Right atrium auricular region (tissue), 2 donors: ENCODE measurements around the gene ASCC3. TPM values are rescaled to one million over a fixed set of nuclear protein-coding genes. Genes with fewer than 3 reads are reported as not detected.
"Not testable (repeated sequence)": the region's sequence is repeated elsewhere in the genome, so short reads cannot be mapped to it uniquely, and the experiment has no call there.

Source experiments
- DNase-seq: peaks from one replicate; pipeline ENCODE4 v3.0.0-alpha.2; 2019; ENCODE audit warnings: low spot score
- H3K27ac ChIP-seq, 2 donors: fragments of 200-600 bp; sonication (generic); 1 replicate in 1 of 2; 2 replicates in 1 of 2; pipeline ENCODE4 v1.5.1; 2016 to 2019
- H3K27me3 ChIP-seq, 2 donors: fragments of 200-600 bp; sonication (generic); one replicate each; pipeline versions ENCODE4 v1.5.1 to v1.6.0; 2017 to 2019
- H3K36me3 ChIP-seq: fragments of 200-600 bp; sonication (generic); one replicate; pipeline ENCODE4 v1.5.1; 2016
- H3K4me1 ChIP-seq, 2 donors: fragments of 200-600 bp; sonication (generic); one replicate each; pipeline versions ENCODE4 v1.5.1 to v1.6.0; 2017 to 2019
- H3K4me3 ChIP-seq, 2 donors: fragments of 200-600 bp; sonication (generic); 1 replicate in 1 of 2; 2 replicates in 1 of 2; pipeline ENCODE4 v1.5.1; 2017 to 2019; ENCODE audit warnings: mild to moderate bottlenecking in 1 of 2, moderate library complexity in 1 of 2
- H3K9me3 ChIP-seq, 2 donors: fragments of 200-600 bp; sonication (generic); one replicate each; pipeline ENCODE4 v1.5.1; 2019
- total RNA-seq, 2 donors: library from RNA; depleted of rRNA; stranded (reverse); fragments of >200 nt; gene quantifications; one replicate each; pipeline ENCODE4 v1.1.0, GENCODE V29; 2016
- TF ChIP-seq, protein P1 (sequence below), 2 donors: fragments of 200-600 bp; sonication (generic); IDR thresholded peaks; one replicate each; pipeline ENCODE4 v1.5.1; 2019; ENCODE audit warnings: antibody characterized with exemption in 2 of 2

The ASCC3 gene
- total RNA-seq, 2 donors from 2014 or later = 18.7 to 20.0 TPM

DNA sequence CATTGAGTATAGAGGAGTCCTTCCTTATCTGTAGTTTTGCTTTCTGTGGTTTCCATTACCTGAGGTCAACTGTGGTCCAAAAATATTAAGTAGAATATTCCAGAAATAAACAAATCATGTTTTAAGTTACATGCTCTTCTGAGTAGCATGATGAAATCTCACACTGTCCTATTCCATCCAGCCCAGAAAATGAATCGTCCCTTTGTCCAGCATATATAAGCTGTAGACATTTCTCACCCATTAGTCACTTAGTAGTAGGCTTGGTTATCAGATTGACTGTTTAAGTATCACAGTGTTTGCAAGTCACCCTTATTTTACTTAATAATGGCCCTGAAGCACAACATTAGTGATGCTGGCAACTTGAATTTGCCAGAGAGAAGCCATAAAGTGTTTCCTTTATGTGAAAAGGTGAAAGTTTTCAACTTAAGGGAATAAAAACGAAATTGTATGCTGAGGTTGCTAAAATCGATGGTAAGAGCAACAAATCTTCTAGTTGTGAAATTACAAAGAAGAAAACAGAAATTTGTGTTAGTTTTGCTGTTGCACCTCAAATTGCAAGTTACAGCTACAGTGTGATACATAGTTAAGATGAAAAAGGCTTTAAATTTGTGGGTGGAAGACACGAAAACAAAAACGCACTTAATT, 217.8 kb downstream of the ASCC3 start:
- Histone ChIP-seq H3K9me3 (no peaks in the 10 kb centered on the region), H3K27ac (no peak overlapping the region), H3K27me3 (no peaks in the 10 kb centered on the region), H3K4me1 (no peaks in the 10 kb centered on the region), H3K36me3 (peaks cover 4% of the 10 kb centered on the region), H3K4me3 (no peak overlapping the region)
- DNase-seq = no peak
- TF ChIP-seq, protein P1, sequence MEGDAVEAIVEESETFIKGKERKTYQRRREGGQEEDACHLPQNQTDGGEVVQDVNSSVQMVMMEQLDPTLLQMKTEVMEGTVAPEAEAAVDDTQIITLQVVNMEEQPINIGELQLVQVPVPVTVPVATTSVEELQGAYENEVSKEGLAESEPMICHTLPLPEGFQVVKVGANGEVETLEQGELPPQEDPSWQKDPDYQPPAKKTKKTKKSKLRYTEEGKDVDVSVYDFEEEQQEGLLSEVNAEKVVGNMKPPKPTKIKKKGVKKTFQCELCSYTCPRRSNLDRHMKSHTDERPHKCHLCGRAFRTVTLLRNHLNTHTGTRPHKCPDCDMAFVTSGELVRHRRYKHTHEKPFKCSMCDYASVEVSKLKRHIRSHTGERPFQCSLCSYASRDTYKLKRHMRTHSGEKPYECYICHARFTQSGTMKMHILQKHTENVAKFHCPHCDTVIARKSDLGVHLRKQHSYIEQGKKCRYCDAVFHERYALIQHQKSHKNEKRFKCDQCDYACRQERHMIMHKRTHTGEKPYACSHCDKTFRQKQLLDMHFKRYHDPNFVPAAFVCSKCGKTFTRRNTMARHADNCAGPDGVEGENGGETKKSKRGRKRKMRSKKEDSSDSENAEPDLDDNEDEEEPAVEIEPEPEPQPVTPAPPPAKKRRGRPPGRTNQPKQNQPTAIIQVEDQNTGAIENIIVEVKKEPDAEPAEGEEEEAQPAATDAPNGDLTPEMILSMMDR (IDR thresholded peaks at IDR 0.05) = no peak

GRCh38 chr6:100662264-100662663, 218.9 kb downstream of the ASCC3 start:
- Histone ChIP-seq H3K36me3 (peaks cover 4% of the 10 kb centered on the region), H3K9me3 (no peaks in the 10 kb centered on the region)
- TF ChIP-seq, protein P1 (IDR thresholded peaks at IDR 0.05) = no peak

DNA sequence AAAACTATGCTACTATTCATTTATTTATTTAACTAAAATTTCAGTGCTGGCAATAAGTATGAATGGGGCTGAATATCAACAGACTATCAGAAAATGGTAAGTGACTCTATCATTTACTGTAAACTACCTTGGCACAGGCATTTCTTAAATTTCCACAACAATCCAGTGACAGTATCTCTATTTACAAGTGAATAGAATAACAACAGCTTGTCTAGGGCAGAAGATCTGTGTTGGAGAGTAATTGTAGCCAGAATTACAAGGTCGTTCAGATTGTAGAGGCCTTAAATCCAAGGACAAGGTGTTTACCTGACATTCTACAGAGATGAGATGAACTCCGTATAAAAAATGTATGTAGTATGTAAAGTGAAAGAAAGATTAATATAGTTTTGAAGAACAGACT, 222.6 kb downstream of the ASCC3 start:
- Histone ChIP-seq H3K27ac (no peak overlapping the region), H3K9me3 (no peaks in the 10 kb centered on the region), H3K36me3 (peaks cover 4% of the 10 kb centered on the region), H3K27me3 (no peaks in the 10 kb centered on the region), H3K4me1 (no peaks in the 10 kb centered on the region), H3K4me3 (no peak overlapping the region)
- TF ChIP-seq, protein P1 (IDR thresholded peaks at IDR 0.05) = no peak
- DNase-seq = no peak

More at GRCh38 chr6:100662264-100662663, 218.9 kb downstream of the ASCC3 start:
- Histone ChIP-seq H3K27me3 (no peaks in the 10 kb centered on the region), H3K4me3 (no peak overlapping the region), H3K27ac (no peak overlapping the region), H3K4me1 (no peaks in the 10 kb centered on the region)
- DNase-seq = no peak

GRCh38 chr6:100657678-100658330, 223.3 kb downstream of the ASCC3 start:
- H3K4me3 ChIP-seq = no peak overlapping the region
- DNase-seq = no peak

GRCh38 chr6:100641147-100641546, 240.0 kb downstream of the ASCC3 start:
- not testable (repeated sequence) for H3K9me3 ChIP-seq, DNase-seq, H3K27ac ChIP-seq, H3K27me3 ChIP-seq, H3K4me1 ChIP-seq, H3K4me3 ChIP-seq
- peaks cover 25% of the 10 kb centered on the region for H3K36me3 ChIP-seq

More at GRCh38 chr6:100657678-100658330, 223.3 kb downstream of the ASCC3 start:
- H3K27ac ChIP-seq = no peak overlapping the region
- H3K36me3 ChIP-seq = peaks cover 4% of the 10 kb centered on the region
- no peaks in the 10 kb centered on the region for H3K4me1 ChIP-seq
- TF ChIP-seq, protein P1 (IDR thresholded peaks at IDR 0.05) = peak in 1 of 2 donors; percentile 59
- no peaks in the 10 kb centered on the region for H3K27me3 ChIP-seq
- no peaks in the 10 kb centered on the region for H3K9me3 ChIP-seq

- Histone ChIP-seq H3K27me3 (no peaks in the 10 kb centered on the region), H3K4me1 (no peaks in the 10 kb centered on the region), H3K36me3 (peaks cover 26% of the 10 kb centered on the region), H3K27ac (no peak overlapping the region), H3K9me3 (no peaks in the 10 kb centered on the region), H3K4me3 (no peak overlapping the region)
- no peak for DNase-seq
- TF ChIP-seq, protein P1 (IDR thresholded peaks at IDR 0.05) = no peak
These were observed 247.9 kb downstream of the ASCC3 start for GRCh38 chr6:100633096-100633777.
